Hindlimb muscle (tissue), 1 donor: ENCODE results near the gene NWD2. TPM values are rescaled to one million over a fixed set of nuclear protein-coding genes. Genes with fewer than 3 reads are reported as not detected.
A peak's percentile ranks its signal among the peaks of the same experiment; 100 is the strongest.
"Not testable (repeated sequence)": the region's sequence is repeated elsewhere in the genome, so short reads cannot be mapped to it uniquely, and the experiment has no call there.

ENCODE experiments used
- DNase-seq: peaks from one replicate; pipeline ENCODE4 v3.0.0-alpha.2; 2013
- polyA plus RNA-seq: library from polyadenylated mRNA; unstranded; fragments of 120-200 nt; gene quantifications from one replicate; pipeline ENCODE4 v1.2.1, GENCODE V29; 2013; ENCODE audit not compliant: insufficient read length

The NWD2 gene
- not detected for polyA plus RNA-seq

GRCh38 chr4:37244583-37245390 is at the start of gene NWD2:
Gene NWD2, plus strand, starts transcription at chr4:37244743. Its CDS starts 325 bp downstream, at chr4:37245068.
- peak; percentile 23 for DNase-seq

GRCh38 chr4:37197899-37198298 is 46.6 kb upstream of the NWD2 start:
- no peak for DNase-seq

GRCh38 chr4:37204740-37205139 is 39.8 kb upstream of the NWD2 start:
- DNase-seq = not testable (repeated sequence)

GRCh38 chr4:37216209-37216608 is 28.3 kb upstream of the NWD2 start:
- no peak for DNase-seq

- no peak for DNase-seq
Measured at GRCh38 chr4:37219242-37219641, 25.3 kb upstream of the NWD2 start.

- no peak for DNase-seq
Measured at GRCh38 chr4:37219990-37220389, 24.6 kb upstream of the NWD2 start.

- no peak for DNase-seq
Measured at GRCh38 chr4:37220685-37221084, 23.9 kb upstream of the NWD2 start.

GRCh38 chr4:37223732-37224131 is 20.8 kb upstream of the NWD2 start:
- DNase-seq = no peak

GRCh38 chr4:37224854-37225253 is 19.7 kb upstream of the NWD2 start:
- DNase-seq = no peak

GRCh38 chr4:37225778-37226177 is 18.8 kb upstream of the NWD2 start:
- DNase-seq = no peak

- no peak for DNase-seq
Measured at GRCh38 chr4:37232315-37232714, 12.2 kb upstream of the NWD2 start.

- no peak for DNase-seq
Measured at GRCh38 chr4:37236165-37236564, 8.4 kb upstream of the NWD2 start.

GRCh38 chr4:37241647-37242046 is 2.9 kb upstream of the NWD2 start:
- no peak for DNase-seq

- DNase-seq = no peak
Measured at GRCh38 chr4:37243051-37243450, 1.5 kb upstream of the NWD2 start.

- DNase-seq = no peak
Measured at GRCh38 chr4:37243722-37244582, 591 bp upstream of the NWD2 start.

- no peak for DNase-seq
Measured at GRCh38 chr4:37245391-37245954, 930 bp downstream of the NWD2 start.

- DNase-seq = no peak
Measured at GRCh38 chr4:37246891-37247290, 2.3 kb downstream of the NWD2 start.

GRCh38 chr4:37258221-37258620 is 13.7 kb downstream of the NWD2 start:
- DNase-seq = no peak

GRCh38 chr4:37268319-37268718 is 23.8 kb downstream of the NWD2 start:
- no peak for DNase-seq

- no peak for DNase-seq
Measured at GRCh38 chr4:37279121-37279520, 34.6 kb downstream of the NWD2 start.

GRCh38 chr4:37279894-37280592 is 35.5 kb downstream of the NWD2 start:
- no peak for DNase-seq

- no peak for DNase-seq
Measured at GRCh38 chr4:37299468-37299867, 54.9 kb downstream of the NWD2 start.

- no peak for DNase-seq
Measured at GRCh38 chr4:37304612-37305011, 60.1 kb downstream of the NWD2 start.
